Measurements from ENCODE around the gene PDXP. TPM values are rescaled to one million over a fixed set of nuclear protein-coding genes. Genes with fewer than 3 reads are reported as not detected.

Gene PDXP, protein sequence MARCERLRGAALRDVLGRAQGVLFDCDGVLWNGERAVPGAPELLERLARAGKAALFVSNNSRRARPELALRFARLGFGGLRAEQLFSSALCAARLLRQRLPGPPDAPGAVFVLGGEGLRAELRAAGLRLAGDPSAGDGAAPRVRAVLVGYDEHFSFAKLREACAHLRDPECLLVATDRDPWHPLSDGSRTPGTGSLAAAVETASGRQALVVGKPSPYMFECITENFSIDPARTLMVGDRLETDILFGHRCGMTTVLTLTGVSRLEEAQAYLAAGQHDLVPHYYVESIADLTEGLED
- total RNA-seq, result 14.8 and 18.0 TPM in 2 replicates
- 20.0 and 22.6 TPM in 2 replicates for polyA plus RNA-seq
- polyA plus RNA-seq (2011; cell fraction: cytosol; rRNA removed), result 17.7 and 18.2 TPM in 2 replicates
- 6.1 and 6.5 TPM in 2 replicates for polyA plus RNA-seq (2011; cell fraction: nucleus; rRNA removed)
- 10.5 and 13.7 TPM in 2 replicates for polyA plus RNA-seq (2012)
- 9.2 and 10.3 TPM in 2 replicates for polyA minus RNA-seq
- polyA minus RNA-seq (2011; cell fraction: cytosol; rRNA and poly(A)+ RNA removed), result 29.8 TPM
- polyA minus RNA-seq (2011; cell fraction: nucleus; rRNA and poly(A)+ RNA removed), result 2.7 and 4.6 TPM in 2 replicates
- percentile 36 among the genes with signal in this experiment for Bru-seq, nascent RNA
- percentile 53 among the genes with signal in this experiment for BruChase-seq, experiment 1, labeled RNA remaining after a 6-hour chase
- percentile 54 among the genes with signal in this experiment for BruChase-seq, experiment 2, labeled RNA remaining after a 2-hour chase
- long read RNA-seq, transcript PDXP-201 (2 exons, 2,010 nt), result major isoform, 88 of 94 reads
- long read RNA-seq, partial matches to known transcripts, result 0 of 94 reads
- long read RNA-seq, other reads (novel, unspliced or antisense), result 6 of 94 reads

DNA sequence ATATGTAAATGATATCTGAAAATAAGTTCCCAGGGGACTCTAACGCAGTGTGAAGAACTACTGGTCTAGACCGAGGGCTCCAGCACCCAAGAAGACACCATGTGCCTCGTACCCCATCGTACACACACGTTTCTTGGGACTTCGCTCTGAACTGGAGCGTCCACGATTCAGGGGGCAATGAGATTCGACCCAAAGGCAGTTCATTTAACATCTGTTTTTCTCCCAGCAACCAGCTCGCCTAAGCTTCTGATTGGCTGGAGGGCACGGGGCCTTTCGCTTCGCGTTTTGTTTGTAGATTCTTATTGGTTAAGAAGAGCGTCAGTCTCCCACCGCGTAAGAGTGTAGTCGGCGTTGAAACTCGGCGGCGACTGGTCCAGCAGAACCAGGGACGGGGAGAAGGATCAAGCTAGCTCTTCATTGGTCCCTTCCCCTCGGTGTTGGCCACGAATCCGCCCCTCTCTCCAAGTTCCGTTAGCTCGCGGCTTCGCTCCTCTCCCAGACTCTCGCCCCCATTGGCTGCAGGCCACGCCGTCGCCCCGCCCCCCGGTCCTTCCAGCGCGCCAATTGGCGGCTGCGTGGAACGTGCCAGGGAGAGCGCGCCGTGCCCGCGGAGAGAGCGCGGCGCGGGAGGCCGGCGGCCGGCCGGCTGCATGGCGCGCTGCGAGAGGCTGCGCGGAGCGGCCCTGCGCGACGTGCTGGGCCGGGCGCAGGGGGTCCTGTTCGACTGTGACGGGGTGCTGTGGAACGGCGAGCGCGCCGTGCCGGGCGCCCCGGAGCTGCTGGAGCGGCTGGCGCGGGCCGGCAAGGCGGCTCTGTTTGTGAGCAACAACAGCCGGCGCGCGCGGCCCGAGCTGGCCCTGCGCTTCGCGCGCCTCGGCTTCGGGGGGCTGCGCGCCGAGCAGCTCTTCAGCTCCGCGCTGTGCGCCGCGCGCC, at the start of gene PDXP:
TSS of gene PDXP (plus strand) at position 591 of the 933 bp plus-strand sequence. CDS start at position 651, 60 bp downstream.
- H3K4me1 ChIP-seq (ENCODE audit: control insufficient read depth, extremely low read depth, insufficient read depth, low read length), result peaks cover 17% of the 10 kb centered on the region
- dilution Hi-C loops (cut with MboI; ENCODE audit: extremely low pct_ligation_motif_present, low sequenced_read_pairs), result no loop called here
- no peaks in the 10 kb centered on the region for H3K9me1 ChIP-seq (replicated peaks; ENCODE audit: control insufficient read depth, extremely low read depth, insufficient read depth, low read length)
- peak within 1 kb of the TSS; percentile 85 for H3K4me2 ChIP-seq (ENCODE audit: insufficient read depth, low read length)
- peaks cover 31% of the 10 kb centered on the region for H3K79me2 ChIP-seq (ENCODE audit: control insufficient read depth, insufficient read depth, low read length)
- H3K36me3 ChIP-seq (ENCODE audit: control insufficient read depth in 2 of 2, extremely low read depth in 1 of 2, insufficient read depth in 2 of 2, low read length in 2 of 2), result no peaks in the 10 kb centered on the region
- H4K20me1 ChIP-seq (replicated peaks; ENCODE audit: control insufficient read depth, extremely low read depth, insufficient read depth, low read length), result no peaks in the 10 kb centered on the region
- H3K9me3 ChIP-seq (replicated peaks; ENCODE audit: control insufficient read depth, insufficient read depth, low read length), result no peaks in the 10 kb centered on the region
- peak within 1 kb of the TSS; percentile 82 for H2AFZ ChIP-seq (ENCODE audit: low read depth, low read length)
- peak within 1 kb of the TSS; percentile 18 to 85 (median 54) for H3K4me3 ChIP-seq (replicated peaks in 1 of 3; ENCODE audit: insufficient read depth in 1 of 3, low read depth in 1 of 3, low read length in 3 of 3)
- CTCF ChIA-PET, result interaction anchor here (1.0 to 8.6 kb wide), 14 partner anchors 8 to 123 kb away, joined by 3 to 220 read pairs (median 4); partner anchors contain the start of genes LGALS1 and NOL12
- FAIRE-seq (peak; percentile 100), DNase-seq (ENCODE audit: low read depth, low spot score) (peak; percentile 100)
- intact Hi-C loops (cut with micrococcal nuclease), result loop anchor here (1.0 kb wide), 4 partner anchors 15 to 38 kb away; partner anchors contain the start of gene LGALS1
- no peaks in the 10 kb centered on the region for H3K27me3 ChIP-seq (ENCODE audit: control insufficient read depth in 2 of 2, insufficient read depth in 2 of 2, low read length in 2 of 2)
- H3K9ac ChIP-seq (replicated peaks; ENCODE audit: extremely low read depth, insufficient read depth, low read length), result peak within 1 kb of the TSS; percentile 30
- peak; percentile 84 for TF ChIP-seq POLR2AphosphoS5 (IDR thresholded peaks at IDR 0.05; ENCODE audit: insufficient read depth, low read depth, low read length)
- no peak for TF ChIP-seq MYC (IDR thresholded peaks at IDR 0.05; ENCODE audit: low read depth, low read length)
- peak; percentile 52 for TF ChIP-seq MAX (IDR thresholded peaks at IDR 0.05; ENCODE audit: insufficient read depth, insufficient read length)
- peak; percentile 73 for TF ChIP-seq POLR2A (IDR thresholded peaks at IDR 0.05; ENCODE audit: low read depth, low read length)
- POLR2A ChIA-PET, result interaction anchor here (0.5 to 1.6 kb wide), 6 partner anchors 13 to 301 kb away, joined by 3 to 8 read pairs (median 4); partner anchors contain the start of genes LGALS1 and NOL12
- no TSS peak for BruUV-seq (replicated peaks)
- H3K27ac ChIP-seq (ENCODE audit: insufficient read depth, low read depth, low read length), result peak within 1 kb of the TSS; percentile 7

Measured in endothelial cell of umbilical vein (primary cell).